ENCODE data around the gene TSC22D1.
"Not testable (repeated sequence)": the region's sequence is repeated elsewhere in the genome, so short reads cannot be mapped to it uniquely, and the experiment has no call there.

The TSC22D1 gene

DNA sequence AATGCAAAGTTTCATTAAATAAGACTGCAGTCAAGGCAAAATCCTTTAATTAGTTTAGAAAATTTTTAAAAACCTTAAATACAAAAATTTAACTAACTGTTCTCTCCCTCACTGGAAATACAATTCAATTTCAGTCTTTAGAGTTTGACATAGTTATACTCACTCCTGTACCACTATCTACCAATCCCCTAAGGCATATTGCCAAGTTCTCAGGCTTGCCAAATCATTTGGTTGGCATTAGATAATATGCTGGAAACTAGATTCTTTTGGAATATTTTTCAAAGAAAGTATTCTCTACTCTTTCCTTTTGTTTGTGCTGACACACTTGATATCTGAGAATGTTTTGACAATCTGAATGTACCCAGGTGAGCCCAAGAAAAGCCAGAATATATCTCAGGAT, 77.2 kb downstream of the TSC22D1 start:
- no peak for DNase-seq

DNA sequence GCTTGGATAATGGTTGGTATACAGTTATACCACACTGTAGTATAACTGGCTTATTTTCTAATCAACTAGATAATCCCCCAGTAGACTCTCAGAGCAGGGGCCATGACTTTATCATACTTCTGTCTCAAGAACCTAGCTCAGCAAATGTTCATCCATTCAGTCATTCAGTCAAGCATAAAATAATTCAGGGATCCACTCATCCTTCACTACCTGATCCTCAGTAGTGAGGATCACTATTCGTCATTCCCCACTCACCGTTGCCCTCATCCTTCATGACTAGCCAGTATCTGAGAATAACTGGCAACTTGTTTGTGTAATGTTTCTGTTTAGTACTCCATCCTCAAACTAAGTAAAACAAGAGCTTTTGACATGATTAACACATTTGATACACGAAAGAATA, 77.6 kb downstream of the TSC22D1 start:
- no peak for DNase-seq

DNA sequence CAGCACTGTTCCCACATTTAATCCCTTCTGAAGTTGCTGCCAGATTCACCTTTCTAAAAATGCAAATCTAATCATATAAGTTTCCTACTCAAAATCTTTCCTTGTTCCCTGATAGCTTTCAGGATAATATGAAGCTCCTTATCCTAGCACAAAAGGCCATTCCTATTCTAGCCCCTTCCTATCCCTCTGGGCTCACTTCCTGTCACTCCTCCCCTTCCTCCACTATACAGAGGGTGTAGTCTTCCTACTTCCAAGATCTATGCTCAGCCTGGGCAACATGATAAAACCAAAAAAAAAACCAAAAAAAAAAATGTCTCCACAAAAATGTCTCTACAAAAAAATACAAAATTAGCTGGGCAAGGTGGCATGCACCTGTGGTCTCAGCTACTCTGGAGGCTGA, 78.3 kb downstream of the TSC22D1 start:
- no peak for DNase-seq

DNA sequence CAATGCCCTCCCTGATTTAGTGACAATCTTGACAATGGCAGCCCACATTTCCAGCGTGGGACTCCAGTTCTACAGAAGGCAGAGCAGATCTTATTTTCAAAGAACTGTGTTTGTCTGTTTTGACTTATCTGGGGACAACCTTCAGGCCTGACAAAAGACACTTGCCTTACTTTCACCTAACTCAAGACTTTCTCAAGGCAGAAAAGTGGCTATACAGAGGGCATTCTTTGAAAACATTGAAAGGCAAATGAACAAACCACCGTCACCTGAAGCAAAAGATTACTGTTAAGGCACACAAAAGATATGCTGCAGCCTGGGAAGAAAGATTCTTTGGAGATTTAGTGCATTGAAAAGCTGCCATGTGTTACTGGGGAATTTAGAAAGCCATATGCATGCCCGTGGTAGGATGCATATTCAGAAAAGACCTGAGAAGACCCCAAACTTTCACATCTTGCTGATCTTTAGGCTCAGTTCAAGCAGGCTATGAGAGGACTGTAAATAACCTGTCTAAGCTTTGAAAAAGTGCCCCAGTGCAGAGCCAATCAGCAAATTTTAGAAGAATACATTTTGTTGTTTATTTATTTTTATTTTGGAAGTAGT, 82.8 kb downstream of the TSC22D1 start:
- DNase-seq = no peak

DNA sequence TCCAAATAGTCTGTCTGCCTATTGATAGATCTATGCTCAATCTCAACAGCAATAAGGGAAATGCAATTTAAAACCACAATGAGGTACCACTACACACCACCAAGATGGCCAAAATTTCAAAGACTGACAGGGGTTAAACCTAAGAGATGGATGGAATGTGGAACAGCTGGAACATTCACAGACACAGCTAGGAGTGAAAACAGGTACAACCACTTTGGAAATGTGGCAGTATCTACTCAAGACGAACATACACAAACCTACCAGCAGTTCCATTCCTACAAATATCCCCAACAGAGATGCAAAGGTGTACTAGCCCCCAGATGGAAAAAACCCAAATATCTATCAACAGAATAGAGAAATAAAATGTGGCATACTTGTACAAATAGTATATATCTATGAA, 86.4 kb downstream of the TSC22D1 start:
- no peak for DNase-seq

DNA sequence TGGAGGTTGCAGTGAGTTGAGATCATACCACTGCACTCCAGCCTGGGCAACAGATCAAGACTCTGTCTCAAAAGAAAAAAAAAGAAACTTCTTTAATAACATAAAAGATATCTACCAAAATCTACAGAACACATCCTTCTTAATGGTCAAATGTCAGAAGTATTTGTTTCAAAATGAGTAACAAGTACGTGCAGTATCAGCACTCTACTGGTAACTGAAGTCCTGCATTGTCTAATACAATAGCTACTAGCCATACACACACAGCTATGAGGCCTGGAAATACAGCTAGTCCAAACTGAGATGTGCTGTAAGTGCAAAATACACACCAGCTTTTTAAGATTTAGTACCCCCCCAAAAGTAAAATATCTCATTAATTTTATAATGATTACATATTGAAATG, 88.1 kb downstream of the TSC22D1 start:
- no peak for DNase-seq

DNA sequence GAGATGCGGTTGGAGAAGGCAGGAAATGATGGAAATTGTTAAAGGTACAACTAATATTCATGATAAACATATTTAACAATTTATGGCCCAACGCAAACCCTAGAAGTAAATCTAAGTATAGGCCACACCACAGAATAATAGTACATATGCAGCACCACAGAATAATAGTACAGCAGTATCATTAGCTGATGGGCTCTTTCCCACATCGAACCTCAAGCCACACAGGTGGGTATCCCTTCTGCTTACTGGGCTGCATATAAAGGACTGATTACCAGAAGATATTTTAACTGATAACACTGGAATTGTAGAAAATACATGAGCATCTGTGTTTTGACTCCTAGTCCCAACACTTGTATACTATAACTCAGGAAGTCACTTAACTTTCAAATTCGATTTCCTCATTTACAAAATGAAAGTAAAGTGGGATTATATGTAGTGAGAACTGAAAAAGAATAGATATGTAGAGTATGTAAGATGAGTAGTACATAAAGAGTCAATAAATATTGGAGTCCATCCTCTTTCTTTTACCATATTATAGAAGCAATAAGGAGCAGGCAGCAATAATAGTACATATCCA, 91.5 kb downstream of the TSC22D1 start:
- no peak for DNase-seq

DNA sequence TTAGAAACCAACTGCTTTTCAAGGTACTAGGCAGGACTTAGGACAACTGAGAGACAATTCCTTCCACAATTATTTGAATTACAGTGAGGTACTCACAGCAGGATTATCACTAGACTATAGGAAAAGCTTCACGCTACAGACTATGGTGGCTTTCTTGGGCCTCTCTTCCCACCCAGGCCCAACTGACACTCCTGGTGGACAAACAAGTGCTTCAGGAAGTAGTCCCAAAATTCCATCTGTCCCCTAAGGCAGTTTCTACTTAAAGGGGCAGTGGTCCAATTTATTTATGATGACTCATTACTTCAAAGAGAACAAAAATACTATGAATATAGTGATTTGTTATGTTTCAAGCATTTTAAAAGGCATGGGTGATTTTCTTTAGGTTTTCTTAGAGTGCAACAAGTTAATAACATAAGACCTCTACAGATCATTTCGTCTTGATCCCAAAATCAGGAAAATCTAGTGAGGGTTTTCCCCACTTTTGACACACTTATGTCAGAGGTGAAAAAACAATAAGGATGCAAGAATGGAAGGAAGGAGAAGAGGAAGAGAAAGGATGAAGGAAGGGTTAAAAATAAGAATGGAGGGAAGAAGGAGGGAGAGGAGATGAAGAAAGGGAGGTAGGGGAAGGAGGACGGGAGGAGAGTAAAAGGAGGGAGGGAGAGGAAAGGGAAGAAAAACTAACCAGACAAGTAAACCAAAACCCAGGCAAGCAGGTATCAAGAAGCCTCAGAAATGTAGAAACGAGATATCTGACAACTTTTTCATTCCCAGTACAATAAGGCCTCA, 101.8 kb downstream of the TSC22D1 start:
- DNase-seq = no peak

DNA sequence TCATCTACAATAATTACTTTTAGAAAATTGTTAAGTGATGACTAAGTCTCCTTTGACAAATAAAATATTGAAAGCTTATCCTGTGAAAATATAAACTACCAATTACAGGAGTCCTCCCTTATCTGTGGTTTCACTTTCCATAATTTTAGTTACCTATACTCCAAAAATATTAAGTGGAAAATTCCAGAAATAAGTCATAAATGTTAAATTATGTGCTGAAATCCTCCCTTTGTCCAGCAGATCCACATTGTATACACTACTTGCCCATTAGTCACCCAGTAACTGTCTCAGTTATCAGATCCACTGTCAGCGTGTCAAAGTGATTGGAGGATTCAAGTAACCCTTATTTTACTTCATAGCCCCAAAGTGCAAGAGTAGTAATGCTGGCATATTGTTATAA, 104.4 kb downstream of the TSC22D1 start:
- DNase-seq = no peak

DNA sequence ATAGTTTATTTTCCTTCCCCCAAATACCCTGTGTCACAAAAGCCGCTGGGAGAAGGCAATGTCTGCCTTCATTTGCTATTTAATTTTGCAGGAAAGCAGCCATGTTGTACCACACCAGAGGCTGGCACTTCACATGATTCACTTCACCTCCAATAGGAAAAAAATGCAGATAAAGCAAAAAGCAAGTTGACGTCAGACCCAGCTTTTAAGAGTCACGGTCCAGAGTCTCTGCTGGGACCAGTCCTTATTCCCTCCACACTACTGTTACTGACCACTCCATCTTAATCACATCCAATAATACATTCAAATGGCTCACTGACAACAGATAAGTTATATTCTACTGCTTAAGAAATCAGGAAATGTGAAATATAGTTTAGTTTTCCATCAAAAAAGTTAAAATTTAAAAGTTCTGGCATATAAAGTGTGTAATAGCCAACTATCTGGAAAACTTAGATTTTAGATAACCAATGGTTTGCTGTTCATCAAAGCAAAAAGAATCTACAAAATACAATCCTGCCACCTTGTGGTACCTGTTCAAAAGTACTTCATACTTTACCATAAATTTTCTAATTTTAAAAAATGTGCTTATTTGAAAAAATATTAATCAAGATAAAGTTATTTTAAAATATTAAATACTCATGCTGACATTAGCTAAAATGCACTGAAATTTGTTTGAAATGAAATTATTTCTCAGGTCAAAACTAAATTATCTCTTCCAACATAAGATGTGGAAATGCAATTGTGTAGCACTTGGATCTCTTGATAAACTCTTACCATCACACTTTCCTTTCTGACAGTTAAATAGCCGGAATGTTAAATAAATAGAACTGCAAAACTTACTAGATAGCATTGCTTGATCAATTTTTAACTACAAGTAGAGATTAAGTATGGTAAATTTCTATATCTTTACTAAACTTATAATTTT, 105.2 kb downstream of the TSC22D1 start:
- peak; percentile 12 for DNase-seq

DNA sequence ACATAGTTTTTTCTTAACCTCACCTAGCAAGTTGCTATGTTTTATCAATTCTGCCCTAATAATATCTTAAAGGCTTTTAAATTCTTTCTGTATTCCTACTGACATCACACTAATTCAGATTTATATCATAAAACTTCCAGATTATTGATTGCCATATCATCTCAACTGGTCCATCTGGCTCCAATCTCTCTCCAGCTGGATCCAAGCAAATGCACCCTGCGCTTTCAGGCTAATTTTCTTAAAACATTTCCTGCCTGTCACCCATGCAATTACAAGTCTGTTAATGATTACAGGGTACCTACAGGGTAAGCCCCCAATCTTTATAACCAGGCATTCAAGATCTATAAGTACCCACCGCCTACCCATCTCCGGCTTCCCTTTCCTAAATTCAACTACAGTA, 107.3 kb downstream of the TSC22D1 start:
- no peak for DNase-seq

DNA sequence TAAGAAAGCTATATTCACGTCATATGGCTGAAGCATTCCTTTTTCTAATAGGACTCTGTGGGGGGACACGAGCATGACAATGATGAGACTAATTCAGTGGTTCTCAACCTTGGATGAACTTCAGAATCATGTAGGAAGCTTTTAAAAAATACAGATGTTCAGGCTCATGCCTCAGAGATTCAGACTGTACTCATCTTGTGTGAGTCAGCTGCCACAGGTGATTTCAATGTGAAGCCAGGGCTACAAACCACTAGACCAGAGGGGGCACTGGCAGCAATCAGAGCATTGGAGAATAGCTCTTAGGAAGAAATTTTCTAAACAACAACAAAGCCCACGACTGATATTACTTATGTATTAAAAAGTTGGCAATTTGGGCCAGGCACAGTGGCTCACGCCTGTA, 110.8 kb downstream of the TSC22D1 start:
- no peak for DNase-seq

DNA sequence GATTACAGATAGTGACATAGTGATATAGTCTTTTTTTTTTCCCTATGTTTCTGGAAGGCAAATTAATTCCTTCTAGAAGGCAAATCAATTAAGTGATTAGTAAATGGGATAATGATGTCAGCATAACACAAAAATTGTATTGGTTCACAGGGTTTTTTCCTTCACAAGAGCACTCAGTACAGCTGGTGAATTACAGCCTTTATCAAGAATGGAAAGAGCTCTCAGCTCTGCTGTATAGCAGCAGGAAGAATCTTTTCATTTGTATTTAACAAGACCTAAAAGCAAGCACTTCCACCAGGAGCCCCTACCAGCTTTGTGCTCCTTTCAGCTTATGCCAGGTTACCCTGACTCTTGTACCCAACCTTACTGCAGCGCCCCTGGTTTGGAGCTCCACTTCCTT, 111.7 kb downstream of the TSC22D1 start:
- no peak for DNase-seq

DNA sequence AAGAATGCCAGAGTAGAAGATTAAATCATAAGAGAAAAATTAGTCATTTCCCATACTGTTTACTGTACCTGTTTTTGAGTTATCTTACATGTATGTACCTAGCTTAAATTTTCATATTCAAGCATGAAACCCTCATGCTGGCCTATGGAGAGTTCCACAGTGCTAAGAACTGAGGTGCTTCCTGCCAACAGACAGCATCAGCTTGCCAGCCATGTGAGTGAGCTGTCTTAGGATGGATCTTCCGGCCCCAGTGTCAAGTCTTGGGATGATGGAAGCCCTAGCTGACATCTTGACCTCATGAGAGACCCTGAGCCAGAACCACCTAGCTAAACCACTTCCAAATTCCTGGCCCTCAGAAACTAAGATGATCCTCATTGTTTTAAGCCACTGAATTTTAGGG, 112.4 kb downstream of the TSC22D1 start:
- DNase-seq = no peak

DNA sequence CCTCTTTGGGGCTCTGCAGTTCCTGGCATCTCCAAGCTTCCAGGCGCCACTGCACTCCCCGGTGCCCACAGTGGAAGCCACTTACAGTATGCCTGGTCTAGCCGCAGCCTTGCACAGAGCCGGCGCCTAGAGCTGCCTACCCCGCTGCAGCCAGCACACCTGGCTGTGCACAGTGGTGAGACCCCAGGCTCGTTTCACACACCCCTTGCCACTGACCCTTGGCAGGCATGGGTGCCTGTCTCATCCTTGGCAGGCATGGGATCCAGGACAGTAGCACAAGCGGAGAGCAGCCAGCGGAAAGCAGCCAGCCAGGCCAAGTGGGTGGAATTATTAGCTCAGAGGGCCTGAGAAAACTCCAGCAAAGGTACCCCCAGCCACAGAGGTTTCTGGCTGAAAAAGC, 116.5 kb downstream of the TSC22D1 start:
- no peak for DNase-seq

DNA sequence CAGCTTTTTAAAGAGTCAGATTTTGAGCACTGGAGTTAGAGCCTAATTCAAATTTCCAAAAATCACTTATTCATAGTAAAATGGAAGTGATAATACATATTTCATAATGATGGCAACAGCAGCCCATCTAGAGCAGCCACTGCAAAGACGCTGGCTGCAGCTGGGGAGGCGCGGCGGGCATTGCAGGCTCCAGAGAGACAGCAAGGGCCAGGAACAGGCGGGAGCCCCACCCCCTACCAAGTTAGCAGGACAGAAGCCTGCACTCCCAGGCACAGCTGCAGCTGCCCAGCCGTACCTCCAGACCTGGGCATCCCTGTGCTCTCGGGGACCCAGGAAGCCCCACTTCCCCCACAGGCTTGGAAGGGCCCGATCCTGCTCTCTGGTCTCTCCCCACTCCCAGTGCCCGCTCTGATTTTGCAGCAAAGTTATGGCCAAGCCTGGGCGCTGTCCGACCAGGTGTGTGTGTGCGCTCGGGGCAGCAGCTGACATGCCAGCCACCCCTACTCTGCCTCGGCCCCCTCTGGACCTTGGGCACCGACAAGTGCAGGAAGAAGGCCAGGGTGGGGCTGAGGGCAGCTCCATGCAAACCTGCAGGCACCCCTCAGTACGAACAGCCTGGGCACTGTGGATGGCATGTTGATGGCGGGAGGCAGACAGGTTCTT, 117.7 kb downstream of the TSC22D1 start:
- no peak for DNase-seq

DNA sequence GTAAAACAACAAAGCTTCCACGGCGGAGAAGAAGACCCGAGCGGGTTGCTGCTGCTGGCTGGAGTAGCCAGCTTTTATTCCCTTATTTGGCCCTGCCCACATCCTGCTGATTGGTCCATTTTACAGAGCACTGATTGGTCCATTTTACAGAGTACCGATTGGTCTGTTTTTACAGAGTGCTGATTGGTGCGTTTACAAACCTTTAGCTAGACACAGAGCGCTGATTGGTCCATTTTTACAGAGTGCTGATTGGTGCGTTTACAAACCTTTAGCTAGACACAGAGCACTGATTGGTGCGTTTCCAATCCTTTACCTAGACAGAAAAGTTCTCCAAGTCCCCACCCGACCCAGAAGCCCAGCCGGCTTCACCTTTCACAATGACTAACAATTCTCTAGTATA, 119.9 kb downstream of the TSC22D1 start:
- not testable (repeated sequence) for DNase-seq

DNA sequence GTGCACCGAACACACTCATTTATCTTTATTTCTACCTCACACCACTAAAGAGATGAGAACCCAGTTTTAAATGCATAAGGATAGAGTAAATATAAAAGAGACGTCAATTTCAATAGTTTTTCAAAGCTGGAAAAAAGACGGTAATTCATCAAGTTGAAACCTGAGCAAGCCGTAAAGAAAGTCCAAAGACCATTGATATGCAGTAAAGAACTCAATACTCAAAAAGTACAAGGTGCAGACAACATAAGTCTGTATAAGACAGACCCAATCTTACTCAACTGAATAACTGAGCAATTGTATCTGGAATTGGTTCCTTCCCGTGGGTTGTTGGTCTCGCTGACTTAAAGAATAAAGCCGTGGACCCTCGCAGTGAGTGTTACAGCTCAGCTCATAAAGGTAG, 120.4 kb downstream of the TSC22D1 start:
- DNase-seq = no peak

DNA sequence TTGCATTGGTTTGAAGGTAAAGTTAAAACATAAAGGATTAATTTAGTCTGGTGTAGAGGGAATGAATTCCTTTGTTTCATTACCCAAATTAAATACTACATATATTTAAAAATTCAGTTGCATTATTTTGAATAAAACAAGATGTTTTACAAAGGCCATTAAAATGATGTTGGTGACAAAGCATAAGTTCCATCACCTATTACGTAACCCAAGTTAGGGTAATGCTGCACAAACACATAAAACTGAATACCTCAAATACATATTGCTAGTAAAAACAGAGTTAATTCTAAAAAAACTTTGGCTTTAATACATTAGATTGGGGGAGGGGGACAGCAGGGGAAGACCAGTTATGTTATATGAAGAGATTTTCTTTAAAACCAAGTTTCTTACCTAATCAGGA, 122.2 kb downstream of the TSC22D1 start:
- DNase-seq = no peak

DNA sequence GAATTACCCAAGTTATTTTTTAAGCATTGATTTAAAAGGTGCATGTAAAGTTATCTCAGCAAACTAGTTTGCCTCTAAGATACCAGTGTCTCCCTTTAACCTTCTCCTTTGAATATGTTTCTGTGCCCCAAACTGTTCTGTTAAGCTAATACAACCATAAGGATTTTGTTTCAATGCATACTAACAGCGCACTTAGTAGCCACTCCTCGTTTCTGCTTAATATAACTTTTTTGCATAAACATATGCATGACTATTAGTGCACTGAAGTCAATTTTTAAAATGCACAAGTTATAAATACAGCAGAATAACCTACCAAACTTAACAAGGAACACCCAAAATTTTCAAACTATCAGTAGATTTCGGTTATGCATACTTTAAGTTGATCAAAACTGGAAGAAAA, 123.1 kb downstream of the TSC22D1 start:
- DNase-seq = no peak

DNA sequence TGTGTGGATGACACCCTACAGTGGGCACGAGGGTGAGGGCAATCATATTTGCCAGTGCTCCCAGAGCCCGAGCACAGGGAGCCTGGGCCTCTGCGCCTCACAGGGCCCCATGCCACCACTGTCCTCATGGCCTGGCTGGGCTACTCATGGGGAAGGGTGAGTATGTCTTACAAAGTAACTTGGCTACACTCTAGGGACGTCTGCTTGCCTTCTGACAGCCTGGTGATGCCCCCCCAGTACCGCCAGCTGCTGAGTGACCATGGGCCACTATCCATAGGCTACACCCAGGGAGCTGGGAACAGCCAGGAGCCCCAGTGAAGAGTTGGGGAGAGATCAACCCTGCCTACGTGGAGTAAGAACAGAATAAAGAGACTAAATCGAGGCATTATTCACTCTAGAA, 123.7 kb downstream of the TSC22D1 start:
- no peak for DNase-seq

DNA sequence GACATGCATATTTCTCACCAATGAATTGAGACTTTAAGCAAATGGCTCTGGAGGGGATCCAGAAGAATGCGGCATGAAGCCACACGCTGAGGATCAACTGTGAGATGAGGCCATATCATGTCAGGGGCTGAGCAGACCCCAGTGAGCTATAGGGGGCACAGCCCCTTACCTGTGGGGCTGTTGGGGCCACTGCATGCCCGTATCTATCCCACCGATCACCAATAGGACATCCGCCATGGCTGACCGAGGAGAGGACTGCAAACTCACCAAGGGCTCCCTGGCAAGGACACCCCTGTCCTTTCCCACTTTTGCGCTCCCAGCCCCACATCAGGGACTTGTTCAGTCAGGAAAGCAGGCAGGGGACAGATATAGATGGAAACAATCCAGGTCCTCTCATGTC, 124.5 kb downstream of the TSC22D1 start:
- DNase-seq = no peak

DNA sequence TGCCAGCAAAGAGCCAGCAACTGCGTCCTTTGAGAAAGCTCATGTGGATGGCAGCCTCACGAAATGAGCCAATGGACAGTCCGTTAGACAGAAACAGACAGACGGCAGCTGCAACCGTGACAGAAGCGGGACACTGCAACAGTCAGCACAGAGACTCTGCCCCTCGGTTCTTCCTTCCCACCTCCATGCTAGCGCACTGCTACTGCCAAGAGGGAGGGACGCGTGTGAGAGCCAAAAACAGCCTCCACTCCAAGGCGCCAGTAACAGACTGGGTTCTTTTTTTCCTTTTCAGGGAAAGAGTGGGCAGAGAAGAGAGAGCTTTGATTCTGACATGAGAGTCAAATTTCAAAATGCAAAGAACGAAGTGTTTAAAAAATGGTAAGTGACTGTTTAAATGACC, 125.0 kb downstream of the TSC22D1 start:
- no peak for DNase-seq

All from central memory CD4-positive, alpha-beta T cell (primary cell).